Dermis lymphatic vessel endothelial cell (primary cell): ENCODE measurements around the gene TPH2. TPM values are rescaled to one million over a fixed set of nuclear protein-coding genes. Genes with fewer than 3 reads are reported as not detected.

ENCODE experiments used
- total RNA-seq: library from RNA; depleted of rRNA; stranded (reverse); fragments of >200 nt; gene quantifications from 2 replicates; pipeline ENCODE4 v1.2.1, GENCODE V29; 2014

Gene TPH2
- not detected in 2 replicates for total RNA-seq

GRCh38 chr12:71938728-71939385 is at the start of gene TPH2:
TSS of gene TPH2 (plus strand) at chr12:71938845. CDS start at chr12:71938987, 142 bp downstream.

Other genes with a start within 250 kb of the TPH2 start
- 12.2 and 22.9 TPM in 2 replicates for gene RAB21, start 184.0 kb upstream of the TPH2 start, total RNA-seq
- gene TBC1D15, start 99.1 kb upstream of the TPH2 start, total RNA-seq: 46.5 and 58.4 TPM in 2 replicates